Mucosa of stomach (tissue), 1 donor: Measurements from ENCODE around the gene ST3GAL2.
"Not testable (repeated sequence)": the region's sequence is repeated elsewhere in the genome, so short reads cannot be mapped to it uniquely, and the experiment has no call there.

Source experiments
- H3K27me3 ChIP-seq: one replicate; pipeline ENCODE4 v1.7.0; 2013; ENCODE audit warnings: mild to moderate bottlenecking, low read length; ENCODE audit not compliant: control insufficient read depth, insufficient read depth
- H3K36me3 ChIP-seq: one replicate; pipeline ENCODE4 v1.7.0; 2013; ENCODE audit warnings: low read length; ENCODE audit not compliant: control insufficient read depth, insufficient read depth
- H3K4me1 ChIP-seq: one replicate; pipeline ENCODE4 v1.7.0; 2013; ENCODE audit warnings: mild to moderate bottlenecking, low read length; ENCODE audit not compliant: control insufficient read depth, insufficient read depth
- H3K4me3 ChIP-seq: one replicate; pipeline ENCODE4 v1.7.0; 2013; ENCODE audit warnings: low read length
- H3K9ac ChIP-seq: one replicate; pipeline ENCODE4 v1.7.0; 2013; ENCODE audit warnings: mild to moderate bottlenecking, low read length, moderate library complexity
- H3K9me3 ChIP-seq: one replicate; pipeline ENCODE4 v1.7.0; 2013; ENCODE audit warnings: mild to moderate bottlenecking, low read length, moderate library complexity; ENCODE audit not compliant: control insufficient read depth
- donor health status: Pancreatic carcinoma.

ST3GAL2 gene

GRCh38 chr16:70349783-70350182 is 89.1 kb downstream of the ST3GAL2 start:
- no peak overlapping the region for H3K4me3 ChIP-seq
- H3K9me3 ChIP-seq: no peaks in the 10 kb centered on the region
- no peaks in the 10 kb centered on the region for H3K36me3 ChIP-seq
- no peaks in the 10 kb centered on the region for H3K27me3 ChIP-seq
- no peak overlapping the region for H3K9ac ChIP-seq
- H3K4me1 ChIP-seq: peaks cover 16% of the 10 kb centered on the region

GRCh38 chr16:70348991-70349390 is 89.9 kb downstream of the ST3GAL2 start:
- Histone ChIP-seq H3K9me3 (no peaks in the 10 kb centered on the region), H3K36me3 (no peaks in the 10 kb centered on the region), H3K27me3 (no peaks in the 10 kb centered on the region), H3K9ac (no peak overlapping the region), H3K4me3 (no peak overlapping the region), H3K4me1 (peaks cover 16% of the 10 kb centered on the region)

GRCh38 chr16:70345840-70346239 is 93.1 kb downstream of the ST3GAL2 start:
- Histone ChIP-seq H3K4me1 (peaks cover 16% of the 10 kb centered on the region), H3K9ac (peak overlapping the region; percentile 96)

GRCh38 chr16:70342016-70342415 is 96.9 kb downstream of the ST3GAL2 start:
- Histone ChIP-seq H3K4me1 (peaks cover 8% of the 10 kb centered on the region), H3K4me3 (no peak overlapping the region), H3K27me3 (no peaks in the 10 kb centered on the region)

More at GRCh38 chr16:70345840-70346239, 93.1 kb downstream of the ST3GAL2 start:
- Histone ChIP-seq H3K4me3 (no peak overlapping the region), H3K9me3 (no peaks in the 10 kb centered on the region), H3K36me3 (no peaks in the 10 kb centered on the region), H3K27me3 (no peaks in the 10 kb centered on the region)

GRCh38 chr16:70341600-70341999 is 97.3 kb downstream of the ST3GAL2 start:
- Histone ChIP-seq H3K27me3 (no peaks in the 10 kb centered on the region), H3K4me1 (peaks cover 8% of the 10 kb centered on the region), H3K36me3 (no peaks in the 10 kb centered on the region), H3K9ac (no peak overlapping the region), H3K9me3 (no peaks in the 10 kb centered on the region), H3K4me3 (no peak overlapping the region)

More at GRCh38 chr16:70342016-70342415, 96.9 kb downstream of the ST3GAL2 start:
- H3K9me3 ChIP-seq: no peaks in the 10 kb centered on the region
- H3K36me3 ChIP-seq: no peaks in the 10 kb centered on the region
- H3K9ac ChIP-seq: no peak overlapping the region

GRCh38 chr16:70337814-70338213 is 101.1 kb downstream of the ST3GAL2 start:
- no peaks in the 10 kb centered on the region for H3K36me3 ChIP-seq
- no peaks in the 10 kb centered on the region for H3K4me1 ChIP-seq
- no peak overlapping the region for H3K4me3 ChIP-seq
- H3K9me3 ChIP-seq: no peaks in the 10 kb centered on the region
- no peaks in the 10 kb centered on the region for H3K27me3 ChIP-seq
- H3K9ac ChIP-seq: no peak overlapping the region

GRCh38 chr16:70332728-70333127 is 106.2 kb downstream of the ST3GAL2 start:
- not testable (repeated sequence) for H3K9ac ChIP-seq, H3K36me3 ChIP-seq, H3K4me3 ChIP-seq, H3K27me3 ChIP-seq, H3K9me3 ChIP-seq, H3K4me1 ChIP-seq

- H3K4me1 ChIP-seq: no peaks in the 10 kb centered on the region
- H3K9me3 ChIP-seq: no peaks in the 10 kb centered on the region
- no peaks in the 10 kb centered on the region for H3K27me3 ChIP-seq
- no peaks in the 10 kb centered on the region for H3K36me3 ChIP-seq
- H3K9ac ChIP-seq: no peak overlapping the region
- H3K4me3 ChIP-seq: no peak overlapping the region
Measured at GRCh38 chr16:70331588-70332358, 107.1 kb downstream of the ST3GAL2 start.

- Histone ChIP-seq H3K9me3 (no peaks in the 10 kb centered on the region), H3K4me1 (no peaks in the 10 kb centered on the region), H3K9ac (no peak overlapping the region), H3K36me3 (no peaks in the 10 kb centered on the region), H3K4me3 (no peak overlapping the region), H3K27me3 (no peaks in the 10 kb centered on the region)
Measured at GRCh38 chr16:70331091-70331490, 107.8 kb downstream of the ST3GAL2 start.
